K562 (cell line): ENCODE measurements around the gene NHLH1. TPM values are rescaled to one million over a fixed set of nuclear protein-coding genes. Genes with fewer than 3 reads are reported as not detected.

Experiments used
- BRD4 ChIP-seq: fragments of 200-600 bp; sonication (generic); IDR thresholded peaks from 2 replicates; pipeline ENCODE4 v1.6.1; 2017; ENCODE audit warnings: inconsistent platforms
- CCNT2 ChIP-seq: IDR thresholded peaks from 2 replicates; pipeline ENCODE4 v1.6.1; 2011; ENCODE audit warnings: borderline replicate concordance, low read depth, mild to moderate bottlenecking, moderate library complexity, mixed read lengths, low read length; ENCODE audit not compliant: insufficient read length; ENCODE audit errors: extremely low read depth
- GABPB1 ChIP-seq: sonication (generic); formaldehyde crosslinking; IDR thresholded peaks from 2 replicates; pipeline ENCODE4 v1.8.0; 2022; ENCODE audit warnings: mild to moderate bottlenecking, missing genetic modification reagents
- HCFC1 ChIP-seq: IDR thresholded peaks from 2 replicates; pipeline ENCODE4 v1.6.1; 2012; ENCODE audit warnings: low read depth, low read length, improper control_type of control experiment
- HNRNPK ChIP-seq: fragments of 200-400 bp; formaldehyde crosslinking; IDR thresholded peaks from one replicate; pipeline ENCODE4 v1.6.1; 2018; ENCODE audit warnings: mild to moderate bottlenecking, low read depth, low read length; ENCODE audit not compliant: poor library complexity, severe bottlenecking
- HNRNPLL ChIP-seq: fragments of 200-400 bp; formaldehyde crosslinking; IDR thresholded peaks from 2 replicates; pipeline ENCODE4 v1.6.1; 2017; ENCODE audit warnings: low read length, low read depth, mild to moderate bottlenecking; ENCODE audit not compliant: poor library complexity, severe bottlenecking
- JUNB ChIP-seq: fragments of 450-650 bp; formaldehyde crosslinking; conservative IDR thresholded peaks from 2 replicates; pipeline ENCODE4 v1.4.0; 2020; ENCODE audit warnings: mild to moderate bottlenecking
- MYBL2 ChIP-seq, 2 experiments: fragments of 450-650 bp in 1 of 2; sonication (generic) in 1 of 2; formaldehyde crosslinking in 1 of 2; IDR thresholded peaks; 2 replicates each; pipeline versions ENCODE4 v1.6.1 to v1.8.1; 2017 to 2022; ENCODE audit warnings: borderline replicate concordance in 1 of 2, inconsistent platforms in 1 of 2, low read depth in 1 of 2, mild to moderate bottlenecking in 1 of 2, missing genetic modification reagents in 1 of 2, moderate library complexity in 1 of 2
- NCOR1 ChIP-seq: fragments of 450-650 bp; IDR thresholded peaks from 2 replicates; pipeline ENCODE4 v1.6.1; 2016; ENCODE audit warnings: mild to moderate bottlenecking, moderate library complexity
- NR3C1 ChIP-seq: sonication (generic); formaldehyde crosslinking; IDR thresholded peaks from 2 replicates; pipeline ENCODE4 v1.8.1; 2022; ENCODE audit warnings: missing genetic modification reagents
- NRF1 ChIP-seq, 2 experiments: fragments of 450-650 bp; IDR thresholded peaks in 1 of 2; conservative IDR thresholded peaks in 1 of 2; 2 replicates each; pipeline ENCODE4 v1.6.1; 2014; ENCODE audit warnings: mild to moderate bottlenecking in 2 of 2
- PTRF ChIP-seq: fragments of 450-650 bp; IDR thresholded peaks from 2 replicates; pipeline ENCODE4 v1.6.1; 2016; ENCODE audit warnings: mild to moderate bottlenecking, missing genetic modification characterization, missing compliant biosample characterization
- RBM15 ChIP-seq: fragments of 200-400 bp; formaldehyde crosslinking; IDR thresholded peaks from 2 replicates; pipeline ENCODE4 v1.6.1; 2018; ENCODE audit warnings: mild to moderate bottlenecking, low read length, moderate library complexity; ENCODE audit not compliant: insufficient read depth
- SIN3A ChIP-seq, 2 experiments: fragments of 150-350 bp in 1 of 2; IDR thresholded peaks; 2 replicates each; pipeline ENCODE4 v1.6.1; 2011 to 2016; ENCODE audit warnings: borderline replicate concordance in 2 of 2, low read depth in 2 of 2, low read length in 2 of 2, mild to moderate bottlenecking in 2 of 2, moderate library complexity in 2 of 2; ENCODE audit not compliant: control insufficient read depth in 1 of 2
- TBP ChIP-seq: optimal IDR thresholded peaks from 2 replicates; pipeline ENCODE3; 2011; ENCODE audit warnings: low read depth, low read length, improper control_type of control experiment
- TCF7 ChIP-seq: sonication (generic); IDR thresholded peaks from 2 replicates; pipeline ENCODE4 v1.6.1; 2016; ENCODE audit warnings: antibody characterized with exemption, borderline replicate concordance
- ZNF644 ChIP-seq: fragments of 200-800 bp; sonication (Bioruptor generic); IDR thresholded peaks from 2 replicates; pipeline ENCODE4 v1.6.1; 2016; ENCODE audit warnings: low read depth, missing genetic modification characterization, missing compliant biosample characterization
- ZNF77 ChIP-seq: fragments of 250-450 bp; sonication (Bioruptor Pico); IDR thresholded peaks from 2 replicates; pipeline ENCODE4 v1.5.0; 2020
- polyA plus RNA-seq, 8 experiments: library from polyadenylated mRNA; depleted of rRNA in 4 of 8; stranded (reverse) in 5 of 8; unstranded in 3 of 8; fragments of >200 nt; fragmentation: Nextera tagmentation in 2 of 8; fragmentation: Illumina TruSeq in 1 of 8; extraction: Ambion mirVana in 2 of 8; extraction: Trizol in 1 of 8; gene quantifications; 2 replicates each; pipeline versions ENCODE4 v1.2.1 to v1.2.3, GENCODE V29; 2011 to 2014; ENCODE audit warnings: inconsistent platforms in 1 of 8, missing spikeins in 1 of 8
- total RNA-seq, 7 experiments: library from RNA; depleted of rRNA in 6 of 7; stranded (reverse); fragments of >200 nt in 6 of 7; fragmentation: Illumina TruSeq in 2 of 7; extraction: Trizol in 2 of 7; gene quantifications; 2 replicates each; pipeline versions ENCODE4 v1.2.1 to v1.2.3, GENCODE V29; 2011 to 2021; ENCODE audit warnings: low replicate concordance in 1 of 7
- TF ChIP-seq, protein P1 (sequence below), 3 experiments: fragments of 200-800 bp in 1 of 3; fragments of 250-450 bp in 1 of 3; fragments of 450-650 bp in 1 of 3; sonication (Bioruptor Pico) in 1 of 3; sonication (Bioruptor generic) in 1 of 3; formaldehyde crosslinking in 1 of 3; IDR thresholded peaks; 2 replicates each; pipeline versions ENCODE4 v1.6.1 to v1.8.0; 2016 to 2022; ENCODE audit warnings: mild to moderate bottlenecking in 2 of 3, missing genetic modification characterization in 2 of 3, missing compliant biosample characterization in 1 of 3, moderate library complexity in 1 of 3
- TF ChIP-seq, protein P2 (sequence below): sonication (generic); formaldehyde crosslinking; IDR thresholded peaks from 2 replicates; pipeline ENCODE4 v1.4.0; 2020; ENCODE audit warnings: mild to moderate bottlenecking, missing genetic modification reagents

The NHLH1 gene
- total and polyA plus RNA-seq, 9 of the 15 experiments (the other 6 are each of a cell fraction or from before 2014, with no cell fraction given) = 0.09 to 1.3 (median 0.35) TPM; not detected in 1

DNA sequence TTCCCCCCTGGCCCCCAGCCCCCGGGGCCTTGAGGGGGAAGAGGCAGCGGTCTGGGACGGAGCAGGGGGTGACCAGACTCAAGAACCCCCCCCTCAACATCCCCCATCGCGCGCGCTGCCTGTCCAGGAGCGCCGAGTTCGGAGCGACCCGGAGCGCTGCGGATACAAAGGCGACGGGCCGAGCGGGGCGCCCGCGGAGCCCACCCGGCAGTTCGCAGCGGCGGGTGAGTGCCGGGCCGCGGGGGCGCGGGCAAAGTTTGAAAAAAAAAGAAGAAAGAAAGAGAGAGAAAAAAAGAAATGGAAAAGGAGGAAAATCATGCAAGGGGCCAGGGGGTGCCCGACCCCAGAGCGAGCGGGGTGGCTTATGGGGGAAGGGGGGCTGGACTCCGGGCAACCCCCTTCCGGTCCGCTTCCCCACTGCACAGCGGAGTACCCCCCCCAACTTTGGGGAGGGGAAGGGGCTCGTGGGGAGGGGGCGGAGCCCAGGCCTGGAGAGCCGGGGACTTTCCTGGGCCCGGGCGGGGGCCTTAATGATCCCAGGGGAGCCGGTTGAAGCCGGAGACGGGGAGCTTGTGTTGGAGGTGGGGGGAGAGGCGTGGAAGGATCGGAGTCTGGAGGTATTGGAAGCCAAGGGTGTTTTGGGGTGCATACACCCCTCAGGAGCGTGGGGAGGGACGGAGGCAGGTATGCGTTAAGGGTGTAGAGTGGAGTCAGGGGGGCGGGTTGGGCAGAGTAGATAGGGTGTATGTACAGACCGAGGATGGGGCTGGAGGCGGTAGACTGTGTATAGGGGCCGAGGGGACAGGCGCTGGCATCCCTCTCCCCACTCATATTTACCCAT lies 34.0 kb downstream of the NHLH1 start (continued):
- no peak for TF ChIP-seq JUNB
- TF ChIP-seq TCF7 = no peak
- TF ChIP-seq, protein P1, sequence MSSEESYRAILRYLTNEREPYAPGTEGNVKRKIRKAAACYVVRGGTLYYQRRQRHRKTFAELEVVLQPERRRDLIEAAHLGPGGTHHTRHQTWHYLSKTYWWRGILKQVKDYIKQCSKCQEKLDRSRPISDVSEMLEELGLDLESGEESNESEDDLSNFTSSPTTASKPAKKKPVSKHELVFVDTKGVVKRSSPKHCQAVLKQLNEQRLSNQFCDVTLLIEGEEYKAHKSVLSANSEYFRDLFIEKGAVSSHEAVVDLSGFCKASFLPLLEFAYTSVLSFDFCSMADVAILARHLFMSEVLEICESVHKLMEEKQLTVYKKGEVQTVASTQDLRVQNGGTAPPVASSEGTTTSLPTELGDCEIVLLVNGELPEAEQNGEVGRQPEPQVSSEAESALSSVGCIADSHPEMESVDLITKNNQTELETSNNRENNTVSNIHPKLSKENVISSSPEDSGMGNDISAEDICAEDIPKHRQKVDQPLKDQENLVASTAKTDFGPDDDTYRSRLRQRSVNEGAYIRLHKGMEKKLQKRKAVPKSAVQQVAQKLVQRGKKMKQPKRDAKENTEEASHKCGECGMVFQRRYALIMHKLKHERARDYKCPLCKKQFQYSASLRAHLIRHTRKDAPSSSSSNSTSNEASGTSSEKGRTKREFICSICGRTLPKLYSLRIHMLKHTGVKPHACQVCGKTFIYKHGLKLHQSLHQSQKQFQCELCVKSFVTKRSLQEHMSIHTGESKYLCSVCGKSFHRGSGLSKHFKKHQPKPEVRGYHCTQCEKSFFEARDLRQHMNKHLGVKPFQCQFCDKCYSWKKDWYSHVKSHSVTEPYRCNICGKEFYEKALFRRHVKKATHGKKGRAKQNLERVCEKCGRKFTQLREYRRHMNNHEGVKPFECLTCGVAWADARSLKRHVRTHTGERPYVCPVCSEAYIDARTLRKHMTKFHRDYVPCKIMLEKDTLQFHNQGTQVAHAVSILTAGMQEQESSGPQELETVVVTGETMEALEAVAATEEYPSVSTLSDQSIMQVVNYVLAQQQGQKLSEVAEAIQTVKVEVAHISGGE (CRISPR knock-in tag; IDR thresholded peaks at IDR 0.05) = no peak
- no peak for TF ChIP-seq HCFC1
- TF ChIP-seq BRD4 = peak; percentile 54; the same call in 1 of the 2 replicates
- no peak for TF ChIP-seq ZNF644
- no peak for TF ChIP-seq TBP
- no peak for TF ChIP-seq NRF1 (conservative IDR thresholded peaks at IDR 0.05 in 1 of 2, IDR thresholded peaks at IDR 0.05 in 1 of 2)
- TF ChIP-seq NCOR1 = no peak
- TF ChIP-seq NR3C1 (CRISPR knock-in tag) = no peak
- TF ChIP-seq GABPB1 = 0 out of 2 replicates have a peak, but pooled peaks have one; percentile 24
- TF ChIP-seq HNRNPLL = no peak
- TF ChIP-seq PTRF (tag) = no peak
- no peak for TF ChIP-seq RBM15
- TF ChIP-seq ZNF77 (CRISPR knock-in tag) = no peak
- TF ChIP-seq, protein P2, sequence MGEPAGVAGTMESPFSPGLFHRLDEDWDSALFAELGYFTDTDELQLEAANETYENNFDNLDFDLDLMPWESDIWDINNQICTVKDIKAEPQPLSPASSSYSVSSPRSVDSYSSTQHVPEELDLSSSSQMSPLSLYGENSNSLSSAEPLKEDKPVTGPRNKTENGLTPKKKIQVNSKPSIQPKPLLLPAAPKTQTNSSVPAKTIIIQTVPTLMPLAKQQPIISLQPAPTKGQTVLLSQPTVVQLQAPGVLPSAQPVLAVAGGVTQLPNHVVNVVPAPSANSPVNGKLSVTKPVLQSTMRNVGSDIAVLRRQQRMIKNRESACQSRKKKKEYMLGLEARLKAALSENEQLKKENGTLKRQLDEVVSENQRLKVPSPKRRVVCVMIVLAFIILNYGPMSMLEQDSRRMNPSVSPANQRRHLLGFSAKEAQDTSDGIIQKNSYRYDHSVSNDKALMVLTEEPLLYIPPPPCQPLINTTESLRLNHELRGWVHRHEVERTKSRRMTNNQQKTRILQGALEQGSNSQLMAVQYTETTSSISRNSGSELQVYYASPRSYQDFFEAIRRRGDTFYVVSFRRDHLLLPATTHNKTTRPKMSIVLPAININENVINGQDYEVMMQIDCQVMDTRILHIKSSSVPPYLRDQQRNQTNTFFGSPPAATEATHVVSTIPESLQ (CRISPR knock-in tag) = no peak
- TF ChIP-seq HNRNPK = no peak
- peak; percentile 9 for TF ChIP-seq CCNT2
- TF ChIP-seq SIN3A (IDR thresholded peaks at IDR 0.05; ENCODE audit: borderline replicate concordance in 2 of 2, control insufficient read depth in 1 of 2, low read depth in 2 of 2, low read length in 2 of 2) = no peak
- no peak for TF ChIP-seq MYBL2 (IDR thresholded peaks at IDR 0.05; ENCODE audit: low read depth)
- no peak for TF ChIP-seq MYBL2 (CRISPR knock-in tag; IDR thresholded peaks at IDR 0.05; ENCODE audit: borderline replicate concordance)
